Mesothelial cell of epicardium (in vitro differentiated cells): ENCODE data around the gene CLDN18. TPM values are rescaled to one million over a fixed set of nuclear protein-coding genes. Genes with fewer than 3 reads are reported as not detected.

Source experiments
- DNase-seq, 2 experiments: peaks; one replicate each; pipeline ENCODE4 v3.0.0; 2021; ENCODE audit warnings: low spot score in 2 of 2; ENCODE audit not compliant: unreplicated experiment in 2 of 2
- H3K27ac Mint-ChIP-seq: 2 replicates; pipeline ENCODE4 v1.8.0; 2021; ENCODE audit warnings: mixed read lengths
- H3K27me3 Mint-ChIP-seq: 2 replicates; pipeline ENCODE4 v1.8.0; 2021; ENCODE audit warnings: low read depth, mixed read lengths
- H3K36me3 Mint-ChIP-seq: 2 replicates; pipeline ENCODE4 v1.8.0; 2021; ENCODE audit warnings: mixed read lengths
- H3K4me1 Mint-ChIP-seq: 2 replicates; pipeline ENCODE4 v1.8.0; 2021; ENCODE audit warnings: mixed read lengths
- H3K4me3 Mint-ChIP-seq: 2 replicates; pipeline ENCODE4 v1.8.0; 2021; ENCODE audit warnings: mild to moderate bottlenecking, moderate library complexity, mixed read lengths
- H3K9me3 Mint-ChIP-seq: 2 replicates; pipeline ENCODE4 v1.8.0; 2021; ENCODE audit warnings: mixed read lengths
- CTCF ChIP-seq: fragments of 200-600 bp; sonication (generic); IDR thresholded peaks from one replicate; pipeline ENCODE4 v1.5.0; 2021; ENCODE audit warnings: antibody characterized with exemption; ENCODE audit not compliant: unreplicated experiment
- total RNA-seq: library from RNA; stranded (reverse); gene quantifications from 3 replicates; pipeline ENCODE4 v1.2.1, GENCODE V29; 2021

The CLDN18 gene
- total RNA-seq, 1 donor from 2014 or later: not detected

GRCh38 chr3:137978328-137978727 lies 31.6 kb upstream of the CLDN18 start:
- H3K36me3 Mint-ChIP-seq: no peaks in the 10 kb centered on the region
- no peak overlapping the region for H3K27ac Mint-ChIP-seq
- no peaks in the 10 kb centered on the region for H3K9me3 Mint-ChIP-seq
- no peaks in the 10 kb centered on the region for H3K4me1 Mint-ChIP-seq
- peaks cover 15% of the 10 kb centered on the region for H3K27me3 Mint-ChIP-seq
- TF ChIP-seq CTCF: no peak
- no peak for DNase-seq
- H3K4me3 Mint-ChIP-seq: no peak overlapping the region

- Mint-ChIP-seq H3K36me3 (no peaks in the 10 kb centered on the region), H3K27me3 (peaks cover 2% of the 10 kb centered on the region), H3K4me3 (no peak overlapping the region), H3K4me1 (no peaks in the 10 kb centered on the region), H3K27ac (no peak overlapping the region), H3K9me3 (peaks cover 5% of the 10 kb centered on the region)
- no peak for DNase-seq
- TF ChIP-seq CTCF: no peak
Observed at GRCh38 chr3:137987723-137988122, 22.2 kb upstream of the CLDN18 start.

- peaks cover 5% of the 10 kb centered on the region for H3K9me3 Mint-ChIP-seq
- H3K4me3 Mint-ChIP-seq: no peak overlapping the region
- H3K4me1 Mint-ChIP-seq: no peaks in the 10 kb centered on the region
- H3K36me3 Mint-ChIP-seq: no peaks in the 10 kb centered on the region
- no peak for TF ChIP-seq CTCF
- peaks cover under 1% of the 10 kb centered on the region for H3K27me3 Mint-ChIP-seq
- no peak overlapping the region for H3K27ac Mint-ChIP-seq
- no peak for DNase-seq
Observed at GRCh38 chr3:137988152-137988551, 21.8 kb upstream of the CLDN18 start.

- Mint-ChIP-seq H3K36me3 (no peaks in the 10 kb centered on the region), H3K4me1 (no peaks in the 10 kb centered on the region), H3K27ac (no peak overlapping the region), H3K9me3 (peaks cover 7% of the 10 kb centered on the region), H3K4me3 (no peak overlapping the region), H3K27me3 (no peaks in the 10 kb centered on the region)
- TF ChIP-seq CTCF: no peak
- no peak for DNase-seq
Observed at GRCh38 chr3:137988982-137989381, 21.0 kb upstream of the CLDN18 start.

- H3K27ac Mint-ChIP-seq: no peak overlapping the region
Observed at GRCh38 chr3:137990427-137990826, 19.5 kb upstream of the CLDN18 start.

More at GRCh38 chr3:137990427-137990826, 19.5 kb upstream of the CLDN18 start:
- TF ChIP-seq CTCF: no peak
- no peaks in the 10 kb centered on the region for H3K4me1 Mint-ChIP-seq
- no peak for DNase-seq
- H3K27me3 Mint-ChIP-seq: no peaks in the 10 kb centered on the region
- H3K9me3 Mint-ChIP-seq: peaks cover 17% of the 10 kb centered on the region
- H3K36me3 Mint-ChIP-seq: no peaks in the 10 kb centered on the region
- no peak overlapping the region for H3K4me3 Mint-ChIP-seq
